GM12892 (cell line): Measurements from ENCODE around the gene VPS11.

Source experiments
- POLR2A ChIP-seq: IDR thresholded peaks from 2 replicates; pipeline ENCODE4 v1.6.1; 2011; ENCODE audit warnings: low read depth, low read length, control low read depth
- TAF1 ChIP-seq: IDR thresholded peaks from 2 replicates; pipeline ENCODE4 v1.6.1; 2011; ENCODE audit warnings: low read depth, mild to moderate bottlenecking, control low read depth, low read length, borderline replicate concordance

DNA sequence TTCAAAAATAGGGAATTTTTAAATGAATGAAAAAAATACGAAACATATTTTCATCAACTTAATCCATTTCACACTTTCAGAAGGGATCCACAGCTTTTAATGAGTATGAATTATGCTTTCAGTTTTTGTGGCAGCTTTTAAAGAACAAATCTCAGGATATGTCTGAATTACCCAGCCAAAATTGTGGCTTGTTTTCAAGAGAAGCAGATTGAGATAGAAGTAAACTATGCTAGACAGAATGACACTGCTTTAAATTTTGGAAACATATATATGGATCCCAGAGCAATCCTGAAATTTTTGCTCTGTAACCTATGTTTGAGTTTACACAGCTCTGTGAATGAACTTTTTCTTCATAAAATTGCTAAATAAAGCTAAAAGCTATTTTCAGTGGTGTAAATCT, 51.3 kb downstream of the VPS11 start:
- TF ChIP-seq POLR2A (no peak), TAF1 (no peak)
